Thoracic aorta (tissue), 2 donors: ENCODE results near the gene CLASP1. TPM values are rescaled to one million over a fixed set of nuclear protein-coding genes. Genes with fewer than 3 reads are reported as not detected.
"Not testable (repeated sequence)": the region's sequence is repeated elsewhere in the genome, so short reads cannot be mapped to it uniquely, and the experiment has no call there.

ENCODE experiments used
- ATAC-seq: fragments of 150-250 bp; one replicate; pipeline ENCODE4 v1.8.0; 2017; ENCODE audit warnings: low read depth; ENCODE audit not compliant: insufficient number of reproducible peaks, low FRiP score
- DNase-seq: peaks from one replicate; pipeline ENCODE4 v3.0.0-alpha.2; 2020; ENCODE audit warnings: low spot score
- H3K27ac ChIP-seq, 2 donors: fragments of 200-600 bp; sonication (generic); 1 replicate in 1 of 2; 2 replicates in 1 of 2; pipeline ENCODE4 v1.5.1; 2016; ENCODE audit warnings: mild to moderate bottlenecking in 2 of 2, moderate library complexity in 2 of 2
- H3K27me3 ChIP-seq: fragments of 200-600 bp; sonication (generic); replicated peaks from 2 replicates; pipeline ENCODE4 v1.6.0; 2016; ENCODE audit warnings: mild to moderate bottlenecking; ENCODE audit not compliant: insufficient read depth
- H3K36me3 ChIP-seq: fragments of 200-600 bp; sonication (generic); one replicate; pipeline ENCODE4 v1.5.1; 2016
- H3K4me1 ChIP-seq, 2 donors: fragments of 200-600 bp; sonication (generic); 1 replicate in 1 of 2; 2 replicates in 1 of 2; pipeline versions ENCODE4 v1.5.1 to v1.6.0; 2016; ENCODE audit warnings: low read depth in 2 of 2, mild to moderate bottlenecking in 1 of 2; ENCODE audit not compliant: control insufficient read depth in 1 of 2
- H3K4me3 ChIP-seq: fragments of 200-600 bp; sonication (generic); 2 replicates; pipeline ENCODE4 v1.5.1; 2016; ENCODE audit warnings: mild to moderate bottlenecking
- H3K9me3 ChIP-seq: fragments of 200-600 bp; sonication (generic); 2 replicates; pipeline ENCODE4 v1.5.1; 2016
- CTCF ChIP-seq: fragments of 200-600 bp; sonication (generic); IDR thresholded peaks from one replicate; pipeline ENCODE4 v1.5.1; 2019; ENCODE audit warnings: antibody characterized with exemption
- total RNA-seq, 2 donors: library from RNA; depleted of rRNA; stranded (reverse); fragments of >200 nt; gene quantifications; one replicate each; pipeline versions ENCODE4 v1.1.0 to v1.2.3, GENCODE V29; 2016

CLASP1 gene
- total RNA-seq, 2 donors from 2014 or later: 69.7 to 113 TPM

GRCh38 chr2:121613774-121614173 is 35.5 kb downstream of the CLASP1 start:
- no peaks in the 10 kb centered on the region for H3K36me3 ChIP-seq
- no peak overlapping the region for H3K4me3 ChIP-seq
- DNase-seq (no peak), ATAC-seq (no peak)
- H3K27ac ChIP-seq: no peak overlapping the region
- peaks cover 13 to 23% of the 10 kb centered on the region in 2 donors for H3K4me1 ChIP-seq
- H3K9me3 ChIP-seq: peaks cover 7% of the 10 kb centered on the region
- no peaks in the 10 kb centered on the region for H3K27me3 ChIP-seq
- no peak for TF ChIP-seq CTCF

GRCh38 chr2:121613152-121613551 is 36.1 kb downstream of the CLASP1 start:
- Histone ChIP-seq H3K4me3 (no peak overlapping the region), H3K4me1 (peaks cover 13 to 22% of the 10 kb centered on the region in 2 donors), H3K27ac (no peak overlapping the region), H3K27me3 (no peaks in the 10 kb centered on the region), H3K9me3 (peaks cover 7% of the 10 kb centered on the region), H3K36me3 (no peaks in the 10 kb centered on the region)
- DNase-seq (no peak), ATAC-seq (no peak)
- no peak for TF ChIP-seq CTCF

GRCh38 chr2:121611730-121612705 is 37.2 kb downstream of the CLASP1 start:
- DNase-seq (no peak), ATAC-seq (no peak)
- no peak for TF ChIP-seq CTCF
- Histone ChIP-seq H3K27me3 (no peaks in the 10 kb centered on the region), H3K4me1 (peaks cover 12 to 13% of the 10 kb centered on the region in 2 donors), H3K9me3 (peaks cover 7% of the 10 kb centered on the region), H3K27ac (no peak overlapping the region), H3K4me3 (no peak overlapping the region), H3K36me3 (no peaks in the 10 kb centered on the region)

- not testable (repeated sequence) for H3K36me3 ChIP-seq, H3K27me3 ChIP-seq, H3K4me3 ChIP-seq, H3K27ac ChIP-seq, H3K9me3 ChIP-seq, DNase-seq, ATAC-seq
- peaks cover 11 to 13% of the 10 kb centered on the region in 2 donors for H3K4me1 ChIP-seq
Observed at GRCh38 chr2:121611048-121611649, 38.1 kb downstream of the CLASP1 start.

GRCh38 chr2:121610487-121610874 is 38.8 kb downstream of the CLASP1 start:
- H3K4me3 ChIP-seq, DNase-seq, H3K27me3 ChIP-seq, H3K9me3 ChIP-seq, ATAC-seq, H3K36me3 ChIP-seq, H3K27ac ChIP-seq: not testable (repeated sequence)
- peaks cover 13 to 17% of the 10 kb centered on the region in 2 donors for H3K4me1 ChIP-seq

- DNase-seq: no peak
- H3K4me1 ChIP-seq: peaks cover 13 to 18% of the 10 kb centered on the region in 2 donors
- H3K27me3 ChIP-seq: no peaks in the 10 kb centered on the region
- H3K36me3 ChIP-seq: peaks cover 6% of the 10 kb centered on the region
- no peak for TF ChIP-seq CTCF
- peaks cover 7% of the 10 kb centered on the region for H3K9me3 ChIP-seq
- no peak overlapping the region for H3K4me3 ChIP-seq
- H3K27ac ChIP-seq: no peak overlapping the region
- ATAC-seq: no peak
Observed at GRCh38 chr2:121608967-121609366, 40.3 kb downstream of the CLASP1 start.
